Measurements from ENCODE around the gene UQCRH. TPM values are rescaled to one million over a fixed set of nuclear protein-coding genes. Genes with fewer than 3 reads are reported as not detected.
A peak's percentile ranks its signal among the peaks of the same experiment; 100 is the strongest.

Gene UQCRH
- total and polyA plus RNA-seq, 2 of the 4 experiments (the other 2 are of a cell fraction) = 347 to 736 TPM

DNA sequence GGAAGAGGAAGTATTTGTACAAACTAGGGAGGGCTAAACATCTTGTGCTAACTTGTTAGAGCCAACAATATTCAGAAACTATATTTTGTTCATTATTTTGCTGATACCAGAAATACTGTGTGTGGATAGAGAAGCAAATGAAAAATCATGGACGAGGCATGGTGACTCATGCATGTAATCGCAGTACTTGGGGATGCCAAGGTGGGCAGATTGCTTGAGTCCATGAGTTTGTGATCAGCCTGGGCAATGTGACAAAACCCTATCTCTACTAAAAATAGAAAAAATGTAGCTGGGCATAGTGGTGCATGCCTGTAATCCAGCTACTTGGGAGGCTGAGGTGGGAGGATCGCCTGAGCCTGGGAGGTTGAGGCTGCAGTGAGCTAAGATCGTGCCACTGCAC lies 13.5 kb upstream of the UQCRH start:
- no peak overlapping the region for H3K18ac ChIP-seq (ENCODE audit: low read depth, low read length)
- no peak overlapping the region for H4K91ac ChIP-seq (ENCODE audit: insufficient read depth, low read depth, low read length)
- H3K4me3 ChIP-seq (ENCODE audit: insufficient read depth, low read depth, low read length) = no peak overlapping the region
- H4K20me1 ChIP-seq (ENCODE audit: insufficient read depth, low read length) = peaks cover 25% of the 10 kb centered on the region
- no peaks in the 10 kb centered on the region for H3K27me3 ChIP-seq (ENCODE audit: control insufficient read depth, insufficient read depth, low read length)
- H3K79me1 ChIP-seq (ENCODE audit: low read depth in 1 of 2, low read length in 2 of 2) = peaks cover 31 to 66% of the 10 kb centered on the region in 2 experiments
- no peaks in the 10 kb centered on the region for H3K9me3 ChIP-seq (ENCODE audit: control insufficient read depth, insufficient read depth, low read length)
- H3K9me1 ChIP-seq (ENCODE audit: insufficient read depth, low read length) = peaks cover 7% of the 10 kb centered on the region
- H2AK9ac ChIP-seq (replicated peaks; ENCODE audit: low read depth, low read length, poor library complexity) = no peak overlapping the region
- WGBS, 2 experiments (ENCODE audit: extremely low coverage in 2 of 2, insufficient read length in 1 of 2) = no CpG with 5 or more reads among the region's 4 CpGs
- H3K4me1 ChIP-seq (ENCODE audit: control insufficient read depth, insufficient read depth, low read length) = peaks cover 10% of the 10 kb centered on the region
- H4K8ac ChIP-seq (ENCODE audit: low read depth in 2 of 2, low read length in 2 of 2) = no peak overlapping the region
- ATAC-seq (ENCODE audit: low read depth) (no peak), DNase-seq (peak; percentile 31)
- H3K9ac ChIP-seq (ENCODE audit: low read depth, low read length) = no peak overlapping the region
- intact Hi-C loops (cut with micrococcal nuclease) (no loop called here), dilution Hi-C loops (cut with HindIII; ENCODE audit: low sequenced_read_pairs, unreplicated experiment) (no loop called here), in situ Hi-C loops (cut with MboI; ENCODE audit: low sequenced_read_pairs) (no loop called here)
- POLR2A ChIA-PET (ENCODE audit: unreplicated experiment) = no interaction called here
- H3K23ac ChIP-seq (ENCODE audit: low read depth, low read length) = no peak overlapping the region
- H2BK20ac ChIP-seq (ENCODE audit: low read depth, low read length) = no peak overlapping the region
- CTCF ChIA-PET = interaction anchor here (1.1 kb wide), 1 partner anchor 45 kb away, joined by 4 read pairs; no protein-coding TSS in a partner anchor
- no TSS peak for BruUV-seq (replicated peaks)
- no peak overlapping the region for H2BK5ac ChIP-seq (ENCODE audit: low read depth, low read length, poor library complexity, severe bottlenecking)
- TF ChIP-seq NFE2L2 (IDR thresholded peaks at IDR 0.05; ENCODE audit: low read depth, low read length) (no peak), RCOR1 (IDR thresholded peaks at IDR 0.05; ENCODE audit: insufficient replicate concordance, low read length) (no peak), POLR2A (IDR thresholded peaks at IDR 0.05; ENCODE audit: low read depth, low read length) (no peak), MAFK (IDR thresholded peaks at IDR 0.05; ENCODE audit: low read depth, low read length) (no peak), CEBPB (IDR thresholded peaks at IDR 0.05; ENCODE audit: low read depth, low read length) (no peak), FOS (IDR thresholded peaks at IDR 0.05; ENCODE audit: low read depth, low read length) (no peak), RAD21 (IDR thresholded peaks at IDR 0.05; ENCODE audit: low read length) (no peak)
- TF ChIP-seq, protein P1, sequence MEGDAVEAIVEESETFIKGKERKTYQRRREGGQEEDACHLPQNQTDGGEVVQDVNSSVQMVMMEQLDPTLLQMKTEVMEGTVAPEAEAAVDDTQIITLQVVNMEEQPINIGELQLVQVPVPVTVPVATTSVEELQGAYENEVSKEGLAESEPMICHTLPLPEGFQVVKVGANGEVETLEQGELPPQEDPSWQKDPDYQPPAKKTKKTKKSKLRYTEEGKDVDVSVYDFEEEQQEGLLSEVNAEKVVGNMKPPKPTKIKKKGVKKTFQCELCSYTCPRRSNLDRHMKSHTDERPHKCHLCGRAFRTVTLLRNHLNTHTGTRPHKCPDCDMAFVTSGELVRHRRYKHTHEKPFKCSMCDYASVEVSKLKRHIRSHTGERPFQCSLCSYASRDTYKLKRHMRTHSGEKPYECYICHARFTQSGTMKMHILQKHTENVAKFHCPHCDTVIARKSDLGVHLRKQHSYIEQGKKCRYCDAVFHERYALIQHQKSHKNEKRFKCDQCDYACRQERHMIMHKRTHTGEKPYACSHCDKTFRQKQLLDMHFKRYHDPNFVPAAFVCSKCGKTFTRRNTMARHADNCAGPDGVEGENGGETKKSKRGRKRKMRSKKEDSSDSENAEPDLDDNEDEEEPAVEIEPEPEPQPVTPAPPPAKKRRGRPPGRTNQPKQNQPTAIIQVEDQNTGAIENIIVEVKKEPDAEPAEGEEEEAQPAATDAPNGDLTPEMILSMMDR (conservative IDR thresholded peaks at IDR 0.05; ENCODE audit: low read depth, low read length) = no peak
- TF ChIP-seq, protein P2, sequence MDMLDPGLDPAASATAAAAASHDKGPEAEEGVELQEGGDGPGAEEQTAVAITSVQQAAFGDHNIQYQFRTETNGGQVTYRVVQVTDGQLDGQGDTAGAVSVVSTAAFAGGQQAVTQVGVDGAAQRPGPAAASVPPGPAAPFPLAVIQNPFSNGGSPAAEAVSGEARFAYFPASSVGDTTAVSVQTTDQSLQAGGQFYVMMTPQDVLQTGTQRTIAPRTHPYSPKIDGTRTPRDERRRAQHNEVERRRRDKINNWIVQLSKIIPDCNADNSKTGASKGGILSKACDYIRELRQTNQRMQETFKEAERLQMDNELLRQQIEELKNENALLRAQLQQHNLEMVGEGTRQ (IDR thresholded peaks at IDR 0.05; ENCODE audit: low read depth, low read length) = no peak
- TF ChIP-seq, protein P3, sequence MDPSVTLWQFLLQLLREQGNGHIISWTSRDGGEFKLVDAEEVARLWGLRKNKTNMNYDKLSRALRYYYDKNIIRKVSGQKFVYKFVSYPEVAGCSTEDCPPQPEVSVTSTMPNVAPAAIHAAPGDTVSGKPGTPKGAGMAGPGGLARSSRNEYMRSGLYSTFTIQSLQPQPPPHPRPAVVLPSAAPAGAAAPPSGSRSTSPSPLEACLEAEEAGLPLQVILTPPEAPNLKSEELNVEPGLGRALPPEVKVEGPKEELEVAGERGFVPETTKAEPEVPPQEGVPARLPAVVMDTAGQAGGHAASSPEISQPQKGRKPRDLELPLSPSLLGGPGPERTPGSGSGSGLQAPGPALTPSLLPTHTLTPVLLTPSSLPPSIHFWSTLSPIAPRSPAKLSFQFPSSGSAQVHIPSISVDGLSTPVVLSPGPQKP (IDR thresholded peaks at IDR 0.05; ENCODE audit: borderline replicate concordance, low read depth, low read length) = no peak
- H4K5ac ChIP-seq (ENCODE audit: low read depth, low read length) = no peak overlapping the region
- H2BK15ac ChIP-seq (ENCODE audit: low read depth, low read length) = no peak overlapping the region
- H3K27ac ChIP-seq (ENCODE audit: insufficient read depth, low read length) = no peak overlapping the region
- no peak overlapping the region for H2BK120ac ChIP-seq (ENCODE audit: low read depth, low read length)
- no peak overlapping the region for H3K56ac ChIP-seq (ENCODE audit: extremely low read depth, insufficient read depth, low read length)
- peaks cover 39% of the 10 kb centered on the region for H3K36me3 ChIP-seq (ENCODE audit: control insufficient read depth, insufficient read depth, low read length)
- no peak overlapping the region for H2AFZ ChIP-seq (replicated peaks; ENCODE audit: low read length, poor library complexity)
- no peak overlapping the region for H2AK5ac ChIP-seq (ENCODE audit: low read depth, low read length)
- no peak overlapping the region for H3K4ac ChIP-seq (ENCODE audit: low read depth, low read length)
- no peak overlapping the region for H3K4me2 ChIP-seq (ENCODE audit: low read depth, low read length)
- H3K14ac ChIP-seq (replicated peaks; ENCODE audit: low read depth, low read length) = peak overlapping the region; percentile 58; the same call in 1 of the 2 replicates

Data from IMR-90 (cell line).